Activated naive CD4-positive, alpha-beta T cell (primary cell): ENCODE results near the gene CHN1.

Experiments
- DNase-seq, 4 experiments: peaks; one replicate each; lab custom pipeline; 2025; lab: John Stamatoyannopoulos, UW

Gene CHN1

GRCh38 chr2:174785481-174785880 is 219.7 kb downstream of the CHN1 start:
- no peak for DNase-seq

DNA sequence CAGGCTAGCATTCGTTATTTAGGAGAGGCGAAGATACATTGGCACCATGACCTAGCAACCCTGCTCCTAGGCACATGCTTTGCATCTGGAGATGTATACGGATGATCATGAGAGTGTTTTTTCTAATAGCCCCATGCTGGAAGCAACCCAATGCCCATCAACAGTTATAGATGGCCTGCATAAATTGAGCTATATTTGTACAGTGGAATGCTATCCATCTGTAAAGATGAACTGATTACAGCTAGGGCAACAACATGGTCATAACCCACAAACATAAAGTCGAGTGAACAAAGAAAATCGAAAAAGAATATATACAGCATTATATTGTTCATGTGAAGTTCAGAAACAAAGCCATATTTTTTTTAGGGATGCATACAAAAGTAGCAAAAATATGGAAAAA is 220.3 kb downstream of the CHN1 start:
- DNase-seq = no peak

DNA sequence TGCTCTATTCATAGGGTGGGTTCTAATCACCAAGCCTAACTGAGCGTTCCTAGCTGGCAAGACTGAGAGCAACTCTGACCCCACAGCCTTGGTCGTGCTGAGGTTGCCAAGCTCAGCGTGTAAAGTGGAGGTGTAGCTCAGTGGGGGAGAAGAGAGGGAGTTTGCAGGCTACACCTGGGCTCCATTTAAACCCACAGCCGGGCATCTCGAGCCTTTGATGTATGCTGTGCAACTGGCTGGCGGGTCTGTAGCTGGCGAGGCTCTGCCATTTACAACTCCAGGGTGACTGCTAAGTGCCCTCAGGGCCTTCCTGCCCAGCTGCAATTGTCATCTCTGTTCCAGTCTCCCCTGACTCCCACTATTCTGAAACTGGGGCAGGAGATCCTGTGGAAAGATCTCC is 220.9 kb downstream of the CHN1 start:
- DNase-seq = no peak

DNA sequence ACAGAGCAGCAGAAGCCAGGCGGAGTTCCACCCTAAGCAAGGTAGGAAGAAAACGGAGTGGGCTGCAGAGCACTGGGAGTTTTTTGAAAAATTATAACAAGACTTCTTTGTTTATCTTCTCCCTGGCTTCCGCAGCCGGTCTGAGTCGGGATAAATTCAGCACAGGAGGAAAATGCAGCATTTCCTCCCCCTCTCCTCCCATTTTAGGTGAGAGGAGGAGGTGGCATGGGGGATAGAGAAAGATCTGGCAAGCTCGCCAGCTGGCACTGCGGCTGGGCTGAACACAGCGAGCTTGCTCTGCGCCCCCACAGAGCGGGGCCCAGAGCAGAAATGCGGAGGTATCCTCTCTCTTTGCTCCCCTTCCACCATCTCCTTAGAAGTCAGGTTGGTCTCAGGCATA is 223.2 kb downstream of the CHN1 start:
- no peak for DNase-seq

GRCh38 chr2:174781298-174781697 is 223.9 kb downstream of the CHN1 start:
- DNase-seq = no peak

DNA sequence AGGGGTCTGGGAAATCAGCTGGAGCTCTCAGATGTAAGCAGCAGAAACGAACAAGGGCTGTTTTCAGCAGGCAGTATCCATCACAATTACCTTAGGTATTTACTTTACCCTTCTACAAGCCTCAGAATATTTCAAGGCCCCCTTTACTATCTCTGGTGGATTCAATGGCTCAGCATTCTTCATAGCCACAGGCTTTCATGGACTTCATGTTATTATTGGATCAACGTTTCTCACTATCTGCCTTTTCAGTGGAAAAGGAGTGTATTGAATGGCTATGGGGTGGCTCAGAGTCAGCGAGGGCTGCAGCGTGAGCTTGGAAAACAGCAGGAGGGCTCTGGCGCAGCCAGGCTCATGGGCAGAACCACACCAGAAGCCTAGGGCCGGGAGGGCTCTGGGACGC is 224.3 kb downstream of the CHN1 start:
- DNase-seq = no peak

DNA sequence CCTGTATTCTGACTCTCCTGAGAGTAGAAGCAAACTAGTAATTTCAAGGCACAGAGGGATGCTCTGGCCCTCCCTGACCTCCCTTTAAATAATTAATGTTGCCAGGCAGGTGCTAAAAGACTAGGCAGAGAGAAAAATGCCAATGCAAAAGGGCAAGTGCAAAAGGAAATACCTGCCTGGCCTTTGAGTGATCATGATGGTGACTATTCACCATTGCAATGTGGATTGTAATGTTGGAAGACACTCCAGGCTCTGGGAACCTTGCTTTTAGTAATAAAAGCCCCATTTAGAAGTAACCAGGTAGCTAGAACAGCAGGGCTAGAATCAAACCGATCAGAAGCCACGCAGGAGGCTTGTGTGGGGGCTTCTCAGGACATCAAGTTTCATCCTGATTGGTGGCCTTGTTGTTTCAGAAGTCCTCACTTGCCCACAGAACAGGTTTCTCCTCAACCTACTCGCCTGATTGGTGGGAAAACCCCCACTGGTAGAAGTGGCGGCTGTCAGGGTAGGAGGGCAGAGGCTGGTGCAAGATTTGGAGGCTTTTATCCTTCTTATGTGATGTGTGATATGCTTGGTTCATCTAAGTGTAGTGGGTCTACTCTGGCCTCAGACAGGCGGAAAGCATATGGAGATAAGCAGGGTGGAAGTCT is 224.9 kb downstream of the CHN1 start:
- DNase-seq = no peak

- DNase-seq = no peak
Observed at GRCh38 chr2:174779361-174779928, 225.7 kb downstream of the CHN1 start.

GRCh38 chr2:174778085-174778981 is 226.8 kb downstream of the CHN1 start:
- peak in 3 of 4 experiments; percentile 11 to 46 (median 30) for DNase-seq

- no peak for DNase-seq
Observed at GRCh38 chr2:174777347-174778084, 227.7 kb downstream of the CHN1 start.

DNA sequence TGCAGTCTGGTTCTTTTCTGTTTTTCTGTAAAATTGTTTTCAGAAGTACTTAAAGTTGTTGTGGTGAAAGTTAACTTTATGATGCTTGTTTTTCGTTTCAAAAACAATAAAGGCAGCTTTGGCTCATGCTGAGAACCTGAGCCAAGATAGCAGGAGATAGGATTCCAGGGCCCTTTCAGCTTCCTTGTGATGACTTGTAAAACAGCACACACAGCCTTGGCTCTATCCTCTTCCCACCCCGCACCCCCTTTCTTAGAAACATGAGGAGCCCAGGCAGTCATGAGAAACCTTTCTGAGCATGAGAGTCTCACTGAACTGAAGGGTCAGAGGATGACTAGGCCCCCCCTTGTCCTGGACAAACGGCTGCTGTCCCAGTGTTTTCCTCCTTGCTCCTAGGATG is 228.5 kb downstream of the CHN1 start:
- DNase-seq = no peak

DNA sequence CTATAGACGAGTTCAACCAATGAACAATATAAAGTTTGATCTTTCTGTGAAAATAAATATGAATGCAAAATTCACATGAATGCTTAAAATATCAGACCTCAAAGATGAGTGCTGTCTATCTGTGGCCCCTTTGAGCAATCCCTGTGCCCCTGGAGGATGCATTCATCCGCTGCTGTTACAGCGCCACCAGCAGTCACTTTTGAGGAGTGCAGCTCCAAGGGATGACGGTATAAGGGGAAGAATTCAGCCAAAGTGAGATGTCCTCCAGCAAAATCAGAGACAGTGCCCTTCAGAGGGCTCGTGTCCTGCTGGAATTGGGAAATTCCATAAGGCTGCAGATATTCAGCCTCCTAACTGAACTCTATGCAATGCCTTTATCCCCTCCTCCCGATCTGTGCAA is 229.0 kb downstream of the CHN1 start:
- no peak for DNase-seq

GRCh38 chr2:174775571-174775980 is 229.6 kb downstream of the CHN1 start:
- no peak for DNase-seq

DNA sequence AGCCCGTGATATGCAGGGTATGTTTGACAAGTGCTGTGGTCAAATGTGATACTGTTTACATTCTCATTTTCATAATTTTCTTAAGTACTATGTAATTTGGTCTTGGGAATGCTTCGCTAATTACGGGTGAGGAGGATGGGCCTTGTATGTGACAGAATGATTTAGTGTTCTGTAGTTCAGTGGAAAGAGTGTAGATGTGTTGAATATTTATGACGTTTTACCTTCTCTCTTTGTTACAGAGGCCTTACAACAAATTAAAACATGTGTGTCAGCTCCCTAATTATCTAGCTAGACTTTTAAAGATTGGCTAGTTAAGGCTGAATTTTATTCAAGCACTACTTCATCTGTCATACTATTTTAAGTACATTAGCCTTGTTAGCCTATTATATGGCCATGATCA is 230.3 kb downstream of the CHN1 start:
- DNase-seq = no peak

DNA sequence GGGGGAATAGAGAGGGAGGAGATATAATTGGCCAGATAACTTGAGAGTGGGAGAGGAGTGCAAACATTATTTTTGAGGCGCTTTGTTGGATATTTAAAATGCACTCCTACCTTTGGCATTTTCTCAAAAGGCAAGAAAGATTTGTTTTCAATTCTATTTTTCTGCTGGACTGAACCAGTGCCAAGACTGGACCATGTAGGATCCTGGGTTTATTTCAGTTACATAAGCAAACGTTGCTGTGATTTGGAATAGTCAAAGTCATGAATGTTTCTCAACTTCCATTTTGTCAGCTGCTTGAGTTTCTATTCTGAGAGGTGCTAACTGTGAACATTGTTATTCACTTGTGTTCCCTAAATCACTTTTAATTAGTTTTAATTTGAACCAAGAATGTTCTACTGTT is 232.0 kb downstream of the CHN1 start:
- no peak for DNase-seq

DNA sequence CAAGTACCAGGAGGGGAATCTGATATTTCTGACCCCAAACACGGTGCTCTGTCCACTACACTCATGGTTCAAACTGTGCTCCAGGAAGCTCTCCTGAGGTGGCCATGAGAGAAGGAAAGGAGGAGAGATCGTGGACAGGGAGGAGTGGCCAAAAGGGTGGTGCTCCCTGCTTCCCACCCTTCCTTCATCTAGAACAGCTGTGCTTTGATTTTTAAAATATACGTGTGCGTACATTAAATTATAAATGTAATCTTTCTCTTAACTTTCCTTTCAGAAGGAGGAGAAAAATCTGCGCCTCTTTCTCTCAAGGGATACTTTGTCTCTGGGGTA is 232.7 kb downstream of the CHN1 start:
- no peak for DNase-seq

GRCh38 chr2:174771631-174772471 is 233.3 kb downstream of the CHN1 start:
- no peak for DNase-seq

DNA sequence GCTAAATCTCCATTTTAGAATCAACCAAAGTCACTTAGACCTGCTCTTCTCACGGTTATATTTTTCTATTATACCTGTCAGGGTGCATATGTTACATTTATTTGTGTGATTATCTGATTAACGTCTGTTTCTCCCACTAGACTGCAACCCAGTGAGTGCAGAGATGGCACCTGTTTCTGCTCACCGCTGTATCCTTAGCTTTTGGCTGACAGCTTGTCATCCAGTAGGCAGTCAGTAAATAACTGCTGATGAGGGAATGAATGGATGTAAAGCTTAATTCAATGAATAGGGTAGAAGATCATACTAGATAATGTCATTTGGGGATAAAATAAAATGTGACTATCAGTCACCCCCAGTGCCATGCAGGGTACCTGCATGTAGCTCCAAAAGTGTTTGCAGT is 234.0 kb downstream of the CHN1 start:
- no peak for DNase-seq

DNA sequence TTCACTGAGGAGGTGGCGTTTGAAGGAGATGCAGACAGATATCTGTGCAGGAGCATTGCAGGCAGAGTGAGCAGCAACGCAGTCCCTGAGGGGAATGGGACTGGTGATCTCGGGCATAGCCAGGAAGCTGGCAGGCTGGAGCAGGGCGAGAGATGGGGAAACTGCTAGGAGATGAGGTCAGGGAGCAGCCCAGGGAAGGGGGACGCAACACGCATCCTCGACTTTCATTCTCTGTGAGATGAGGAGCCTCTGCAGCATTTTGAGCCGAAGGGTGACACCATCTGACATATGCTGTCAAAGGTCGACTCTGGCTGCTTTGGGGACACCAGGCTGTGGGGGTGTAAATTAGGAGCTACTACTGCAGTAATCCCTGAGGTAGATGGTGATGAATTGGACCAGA is 236.6 kb downstream of the CHN1 start:
- no peak for DNase-seq

GRCh38 chr2:174766271-174766670 is 238.9 kb downstream of the CHN1 start:
- DNase-seq = no peak

DNA sequence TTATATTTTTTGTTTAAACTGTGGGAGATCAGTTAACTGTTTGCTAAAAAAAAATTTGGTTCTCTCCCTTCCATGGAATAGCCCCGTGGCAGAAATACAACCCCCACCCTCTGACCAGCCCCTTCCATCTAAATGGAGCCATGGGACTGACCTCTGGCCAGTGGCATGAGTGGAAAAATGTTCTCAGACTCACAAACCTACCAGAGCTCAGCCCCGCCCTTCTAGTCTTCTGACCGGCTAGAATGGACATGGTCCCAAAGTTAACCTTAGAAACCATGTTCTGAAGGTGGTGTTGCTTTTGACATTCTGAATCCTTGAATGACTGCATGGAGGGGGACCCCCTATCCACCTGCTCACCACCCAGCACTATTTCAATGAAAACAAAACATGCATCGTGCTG is 239.6 kb downstream of the CHN1 start:
- DNase-seq = no peak
